Renal pelvis (tissue), 4 donors: Measurements from ENCODE around the gene UNC13B. TPM values are rescaled to one million over a fixed set of nuclear protein-coding genes. Genes with fewer than 3 reads are reported as not detected.
A peak's percentile ranks its signal among the peaks of the same experiment; 100 is the strongest.
"Not testable (repeated sequence)": the region's sequence is repeated elsewhere in the genome, so short reads cannot be mapped to it uniquely, and the experiment has no call there.

Source experiments
- DNase-seq: peaks from one replicate; pipeline ENCODE4 v3.0.0-alpha.2; 2013
- polyA plus RNA-seq, 3 donors: library from polyadenylated mRNA; unstranded; fragments of 120-200 nt; gene quantifications; one replicate each; pipeline ENCODE4 v1.2.1, GENCODE V29; 2013; ENCODE audit not compliant: insufficient read length in 3 of 3

UNC13B gene
- polyA plus RNA-seq, 3 donors = 26.4 to 30.7 (median 27.7) TPM

DNA sequence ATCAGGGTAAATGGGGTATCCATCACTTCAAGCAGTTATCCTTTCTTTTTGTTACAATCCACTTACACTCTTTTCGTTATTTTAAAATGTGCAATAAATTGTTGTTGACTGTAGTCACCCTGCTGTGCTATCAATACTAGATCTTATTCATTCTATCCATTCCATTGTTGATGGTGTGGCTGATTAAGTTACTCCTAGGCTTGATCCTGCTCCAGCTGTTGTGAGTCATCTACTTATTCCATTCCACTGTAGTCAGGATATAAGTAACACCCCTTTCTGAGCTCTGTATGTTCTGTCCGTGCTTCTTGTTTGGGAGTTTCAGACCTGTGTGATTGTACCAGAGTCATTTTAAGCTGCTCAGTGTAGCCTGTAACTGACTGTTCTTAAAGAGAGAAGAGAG is 205.6 kb downstream of the UNC13B start:
- no peak for DNase-seq

- no peak for DNase-seq
Observed at GRCh38 chr9:35370241-35370640, 208.4 kb downstream of the UNC13B start.

DNA sequence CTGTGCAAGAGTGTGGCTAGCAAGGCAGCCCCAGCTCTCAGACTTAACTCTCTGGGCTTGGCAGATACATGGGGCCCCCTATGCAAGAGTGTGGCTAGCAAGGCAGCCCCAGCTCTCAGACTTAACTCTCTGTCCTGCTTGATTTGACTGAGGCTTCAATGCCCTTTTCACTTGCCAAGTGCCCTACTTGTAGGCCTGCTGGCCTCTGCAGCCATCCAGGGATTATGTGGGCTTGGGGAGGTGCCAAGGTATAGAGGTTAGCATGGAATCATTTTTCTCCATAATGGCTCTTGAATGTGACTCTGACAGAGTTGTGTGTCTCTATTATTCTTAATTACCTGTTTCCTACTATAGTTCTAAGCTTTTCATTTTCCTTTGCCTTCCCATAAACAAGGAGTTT is 212.6 kb downstream of the UNC13B start:
- no peak for DNase-seq

DNA sequence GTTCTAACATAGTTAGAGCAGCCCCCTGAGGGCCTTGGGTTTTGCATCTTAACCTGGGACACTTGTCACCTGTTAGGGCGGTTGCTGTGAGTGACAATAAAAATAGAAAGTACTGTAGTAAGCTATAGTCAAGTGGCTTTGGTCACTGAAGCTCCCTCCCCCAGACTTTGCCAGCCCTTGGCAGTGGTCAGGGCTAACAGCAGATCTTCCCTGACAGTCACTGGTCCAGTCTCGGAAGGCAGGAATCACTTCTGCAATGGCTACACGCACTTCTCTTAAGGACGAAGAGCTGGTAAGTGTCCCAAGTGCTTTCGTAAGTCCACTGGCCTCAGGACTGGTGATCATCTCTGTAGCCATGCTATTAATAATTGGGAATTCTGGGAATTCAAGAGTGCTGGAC is 213.1 kb downstream of the UNC13B start:
- no peak for DNase-seq

GRCh38 chr9:35380039-35380438 is 218.2 kb downstream of the UNC13B start:
- DNase-seq = no peak

- DNase-seq = no peak
Observed at GRCh38 chr9:35380619-35381018, 218.8 kb downstream of the UNC13B start.

- no peak for DNase-seq
Observed at GRCh38 chr9:35385042-35385441, 223.2 kb downstream of the UNC13B start.

- no peak for DNase-seq
Observed at GRCh38 chr9:35395076-35395705, 233.4 kb downstream of the UNC13B start.

DNA sequence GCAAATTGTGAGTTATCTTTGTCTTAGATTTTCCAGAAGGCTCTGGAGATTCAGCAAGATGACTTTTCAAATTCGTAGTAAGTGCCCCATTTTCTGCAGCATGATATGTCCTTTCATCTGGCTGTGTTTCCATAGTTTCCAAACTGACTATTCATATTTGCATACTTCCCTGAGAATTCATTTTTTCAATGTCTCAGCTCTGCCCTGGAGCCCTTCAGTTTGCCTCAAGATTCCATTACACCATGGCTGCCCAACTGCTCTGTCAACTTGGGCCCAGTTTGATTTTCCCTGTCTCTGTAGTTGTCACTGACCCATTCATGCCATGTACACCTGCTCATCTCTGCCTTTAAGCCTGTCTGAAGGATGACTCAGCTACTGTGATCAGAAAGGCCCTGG is 233.9 kb downstream of the UNC13B start:
- DNase-seq = no peak

- no peak for DNase-seq
Observed at GRCh38 chr9:35396560-35397215, 234.9 kb downstream of the UNC13B start.

DNA sequence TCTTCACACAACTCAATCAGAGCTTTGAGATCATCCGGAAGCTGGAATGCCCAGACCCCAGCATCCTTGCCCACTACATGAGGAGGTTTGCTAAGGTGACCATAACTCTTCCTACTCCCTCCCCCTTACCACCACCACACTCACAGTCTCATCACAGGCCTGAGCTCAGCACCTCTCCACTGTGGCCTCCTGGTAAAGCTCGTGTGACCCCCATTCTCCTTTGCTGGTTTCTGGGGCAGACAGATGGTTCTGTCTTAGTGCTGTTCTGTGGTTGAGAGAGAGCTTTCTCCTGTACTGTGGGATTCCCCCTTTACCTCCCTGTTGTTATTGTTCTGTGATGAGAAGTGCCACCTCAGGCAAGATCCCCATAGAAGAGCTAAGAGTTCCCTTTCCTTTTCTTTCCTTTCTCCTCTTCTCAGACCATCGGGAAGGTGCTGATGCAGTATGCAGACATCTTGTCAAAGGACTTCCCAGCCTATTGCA is 235.4 kb downstream of the UNC13B start:
- no peak for DNase-seq

DNA sequence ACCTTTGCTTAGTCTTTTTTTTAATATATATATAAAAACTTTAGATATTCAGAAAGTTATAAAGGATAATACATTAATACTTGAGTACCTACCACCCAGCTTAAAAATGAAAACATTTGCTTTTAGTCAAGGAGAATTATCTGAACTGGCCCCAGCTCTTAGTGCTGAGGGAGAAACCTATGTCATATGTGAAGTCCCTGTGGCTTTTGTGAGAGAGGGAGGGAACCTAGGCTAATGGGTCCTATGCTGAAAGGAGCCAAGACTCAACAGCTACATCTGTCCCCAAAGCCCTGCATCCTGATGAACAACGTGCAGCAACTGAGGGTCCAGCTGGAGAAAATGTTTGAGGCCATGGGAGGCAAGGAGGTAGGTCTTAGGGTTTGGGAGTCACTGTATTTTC is 236.1 kb downstream of the UNC13B start:
- DNase-seq = no peak

DNA sequence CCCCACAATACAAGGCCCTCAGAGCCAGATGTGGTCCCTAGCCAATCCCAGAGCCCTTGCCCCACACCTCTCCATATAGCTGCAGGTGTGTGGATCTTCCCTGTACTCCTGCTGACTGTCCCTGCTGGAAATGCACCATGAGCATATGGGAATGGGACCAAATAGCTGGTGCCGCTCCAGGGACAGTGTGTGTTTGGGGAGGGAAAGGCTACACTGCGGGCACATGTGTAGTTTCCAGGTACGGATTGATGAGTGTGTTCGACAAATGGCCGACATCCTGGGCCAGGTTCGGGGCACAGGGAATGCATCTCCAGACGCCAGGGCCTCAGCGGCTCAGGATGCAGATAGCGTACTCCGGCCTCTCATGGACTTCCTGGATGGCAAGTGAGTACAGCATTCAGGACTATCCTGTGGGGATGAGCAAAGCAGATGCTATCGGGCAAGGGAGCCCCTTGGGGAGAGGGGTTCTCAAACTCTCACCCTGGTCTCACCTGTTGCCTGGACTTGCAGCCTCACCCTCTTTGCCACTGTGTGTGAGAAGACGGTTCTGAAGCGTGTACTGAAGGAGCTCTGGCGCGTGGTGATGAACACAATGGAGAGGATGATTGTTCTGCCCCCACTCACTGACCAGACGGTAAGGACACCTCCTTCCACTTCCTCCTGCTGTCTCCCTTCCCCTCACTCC is 237.0 kb downstream of the UNC13B start:
- DNase-seq = no peak

DNA sequence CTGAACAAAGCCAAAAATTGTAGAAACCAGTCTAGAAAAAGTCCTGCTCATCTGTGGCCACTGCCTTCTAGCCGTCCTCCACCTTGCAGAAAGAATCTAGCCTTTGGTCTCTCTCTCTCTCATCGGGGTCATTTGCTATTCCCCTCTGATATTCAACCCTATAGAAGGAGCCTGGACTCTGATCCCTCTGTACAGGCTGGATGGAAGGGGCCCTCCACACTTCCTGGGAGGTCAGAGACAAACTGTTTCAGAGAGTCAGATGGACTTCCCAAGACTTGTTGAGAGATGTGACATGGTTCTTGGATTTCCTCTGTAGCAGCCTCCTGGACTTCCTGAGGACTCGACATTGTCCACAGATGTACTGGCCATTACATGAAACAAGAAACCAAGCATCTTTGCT is 243.1 kb downstream of the UNC13B start:
- DNase-seq = no peak

GRCh38 chr9:35406183-35406959 is 244.6 kb downstream of the UNC13B start:
- DNase-seq = peak; percentile 15

- no peak for DNase-seq
Observed at GRCh38 chr9:35407846-35408245, 246.0 kb downstream of the UNC13B start.

- DNase-seq = not testable (repeated sequence)
Observed at GRCh38 chr9:35409434-35409833, 247.6 kb downstream of the UNC13B start.

DNA sequence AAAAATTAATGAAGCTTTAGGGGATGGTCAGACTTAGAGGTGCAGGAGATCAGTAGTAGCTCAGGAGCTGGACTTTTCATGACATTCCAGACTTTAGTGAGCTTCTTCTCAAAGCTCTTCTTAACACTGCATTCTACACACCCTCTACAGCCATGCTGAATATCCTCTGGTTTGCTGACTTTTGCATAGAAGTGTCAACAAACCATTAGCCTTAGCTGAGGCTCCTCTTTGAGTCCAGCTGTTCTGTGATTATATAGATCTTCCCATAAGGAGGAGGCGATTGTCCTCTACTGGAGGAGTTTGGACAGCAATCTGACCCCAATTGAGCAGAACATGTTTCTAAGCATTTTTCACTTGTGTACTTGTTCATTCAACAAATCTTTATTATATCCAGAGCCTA is 253.1 kb downstream of the UNC13B start:
- peak; percentile 8 for DNase-seq

- DNase-seq = no peak
Observed at GRCh38 chr9:35415402-35416097, 253.7 kb downstream of the UNC13B start.

DNA sequence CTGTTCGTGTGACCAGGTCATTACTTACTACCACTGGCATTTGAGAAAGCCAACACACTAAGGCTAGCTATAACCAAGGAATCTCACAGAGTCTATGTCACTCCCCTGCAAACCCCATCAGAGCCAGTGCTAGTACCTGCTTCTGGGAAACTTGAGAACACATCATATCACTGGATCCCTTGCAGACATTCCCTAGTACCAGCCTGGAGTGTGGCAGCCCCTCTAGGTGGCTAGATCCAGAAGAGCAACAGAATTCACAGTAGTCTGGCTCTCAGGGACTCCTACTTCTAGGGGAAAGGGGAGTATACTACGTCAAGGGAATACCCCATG is 254.3 kb downstream of the UNC13B start:
- DNase-seq = no peak

DNA sequence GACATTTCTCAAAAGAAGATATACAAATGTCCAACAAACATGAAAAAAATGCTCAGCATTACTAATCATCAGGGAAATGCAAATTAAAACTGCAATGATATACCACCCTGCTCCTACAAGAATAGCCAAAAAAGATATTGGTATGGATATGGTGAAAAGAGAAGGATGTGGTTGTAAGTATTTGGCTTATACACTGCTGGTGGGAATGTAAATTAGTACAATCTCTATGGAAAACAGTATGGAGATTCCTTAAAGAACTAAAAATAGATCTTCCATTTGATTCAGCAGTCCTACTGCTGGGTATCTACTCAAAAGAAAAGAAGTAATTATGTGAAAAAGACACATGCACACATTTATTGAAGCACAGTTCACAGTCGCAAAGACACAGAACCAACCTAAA is 260.5 kb downstream of the UNC13B start:
- DNase-seq = no peak

DNA sequence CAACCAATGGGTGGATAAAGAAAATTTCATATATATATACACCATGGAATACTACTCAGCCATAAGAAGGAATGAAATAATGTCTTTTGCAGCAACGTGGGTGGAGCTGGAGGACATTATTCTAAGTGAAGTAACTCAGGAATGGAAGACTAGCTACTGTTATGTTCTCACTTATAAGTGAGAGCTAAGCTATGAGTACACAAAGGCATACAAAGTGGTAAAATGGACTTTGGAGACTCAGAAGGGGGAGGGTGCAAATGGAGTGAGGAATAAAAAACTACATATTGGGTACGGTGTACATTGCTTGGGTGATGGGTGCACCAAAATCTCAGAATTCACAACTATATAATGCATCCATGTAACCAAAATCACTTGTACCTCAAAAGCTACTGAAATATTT is 260.9 kb downstream of the UNC13B start:
- no peak for DNase-seq
